ENCODE measurements around the gene CGB5.
"Not testable (repeated sequence)": the region's sequence is repeated elsewhere in the genome, so short reads cannot be mapped to it uniquely, and the experiment has no call there.

CGB5 gene

DNA sequence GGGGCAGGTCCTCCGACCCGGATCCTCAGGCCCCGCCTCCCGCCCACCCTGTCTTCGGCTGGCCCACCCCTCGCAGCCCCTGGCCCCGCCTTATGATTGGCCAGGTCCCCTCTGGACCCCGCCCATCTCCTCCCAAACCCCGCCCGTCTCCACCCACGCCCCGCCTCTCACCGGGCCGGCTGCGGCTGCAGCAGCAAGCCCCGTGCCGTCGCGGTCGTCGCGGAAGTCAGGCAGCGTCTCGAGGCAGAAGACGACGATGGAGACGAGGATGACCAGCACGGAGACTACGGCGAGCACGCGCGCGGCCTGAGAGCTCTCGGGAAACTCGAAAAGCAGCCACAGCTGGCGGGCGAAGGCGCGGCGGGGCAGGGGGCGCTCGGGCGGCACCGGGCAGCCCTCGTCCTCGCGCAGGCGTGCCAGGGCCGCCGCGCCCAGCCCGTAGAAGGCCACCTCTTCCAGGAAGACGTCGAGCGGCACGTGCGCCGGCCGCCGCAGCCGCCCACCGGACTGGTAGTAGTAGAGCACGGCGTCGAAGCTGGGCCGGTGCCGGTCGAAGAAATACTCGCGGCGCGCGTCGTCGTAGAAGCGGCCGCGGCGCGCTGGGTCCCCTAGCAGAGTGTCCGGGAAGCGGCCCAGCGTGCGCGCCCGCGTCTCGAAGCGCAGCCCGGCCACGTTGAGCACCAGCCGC, 28.4 kb downstream of the CGB5 start:
- CTCF ChIA-PET: no interaction called here
- TF ChIP-seq, protein P1, sequence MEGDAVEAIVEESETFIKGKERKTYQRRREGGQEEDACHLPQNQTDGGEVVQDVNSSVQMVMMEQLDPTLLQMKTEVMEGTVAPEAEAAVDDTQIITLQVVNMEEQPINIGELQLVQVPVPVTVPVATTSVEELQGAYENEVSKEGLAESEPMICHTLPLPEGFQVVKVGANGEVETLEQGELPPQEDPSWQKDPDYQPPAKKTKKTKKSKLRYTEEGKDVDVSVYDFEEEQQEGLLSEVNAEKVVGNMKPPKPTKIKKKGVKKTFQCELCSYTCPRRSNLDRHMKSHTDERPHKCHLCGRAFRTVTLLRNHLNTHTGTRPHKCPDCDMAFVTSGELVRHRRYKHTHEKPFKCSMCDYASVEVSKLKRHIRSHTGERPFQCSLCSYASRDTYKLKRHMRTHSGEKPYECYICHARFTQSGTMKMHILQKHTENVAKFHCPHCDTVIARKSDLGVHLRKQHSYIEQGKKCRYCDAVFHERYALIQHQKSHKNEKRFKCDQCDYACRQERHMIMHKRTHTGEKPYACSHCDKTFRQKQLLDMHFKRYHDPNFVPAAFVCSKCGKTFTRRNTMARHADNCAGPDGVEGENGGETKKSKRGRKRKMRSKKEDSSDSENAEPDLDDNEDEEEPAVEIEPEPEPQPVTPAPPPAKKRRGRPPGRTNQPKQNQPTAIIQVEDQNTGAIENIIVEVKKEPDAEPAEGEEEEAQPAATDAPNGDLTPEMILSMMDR (conservative IDR thresholded peaks at IDR 0.05; ENCODE audit: low read depth): no peak
- no peak for DNase-seq (ENCODE audit: low spot score)
- POLR2A ChIA-PET (ENCODE audit: low non-redundant PET): no interaction called here
- H3K27ac ChIP-seq: no peak overlapping the region

DNA sequence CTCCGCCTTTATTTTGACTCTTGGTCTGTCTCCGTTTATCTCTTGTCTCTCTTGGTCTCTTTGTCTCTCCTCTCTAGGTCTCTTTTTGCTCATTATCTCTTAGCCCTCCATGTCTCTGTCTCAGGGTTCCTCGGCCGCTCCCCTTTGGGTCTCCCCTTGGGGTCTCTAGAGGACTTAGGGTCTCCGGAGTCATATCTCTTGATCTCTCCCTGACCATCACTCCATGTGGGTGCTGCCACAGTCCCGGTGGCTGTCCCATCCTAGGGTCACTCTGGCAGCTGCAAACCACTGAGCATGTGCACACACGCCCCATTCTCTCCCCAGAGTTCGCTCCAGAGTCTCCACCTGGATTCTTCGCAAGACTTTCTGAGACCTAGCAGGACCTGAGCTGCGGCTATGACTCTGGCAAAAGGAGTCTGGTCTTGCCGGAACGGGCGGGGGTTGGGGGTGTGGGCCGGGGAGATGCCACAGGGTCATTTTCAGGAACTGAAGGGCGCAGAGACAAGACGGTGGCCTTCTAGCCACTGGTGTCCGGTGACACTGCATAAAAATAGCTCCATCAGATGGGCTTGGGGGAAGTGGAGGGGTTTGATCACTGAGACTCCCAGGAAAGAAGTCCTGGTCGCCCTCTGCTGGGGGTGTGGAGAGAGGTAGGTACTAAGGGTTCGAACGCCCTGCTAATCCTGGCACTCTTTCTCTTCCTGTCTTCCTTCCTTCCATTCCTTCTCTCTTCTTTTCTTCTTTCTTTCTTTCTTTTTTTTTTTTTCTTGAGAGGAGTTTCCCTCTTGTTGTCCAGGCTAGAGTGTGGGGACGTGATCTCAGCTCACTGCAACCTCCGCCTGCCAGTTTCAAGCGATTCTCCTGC, 30.1 kb downstream of the CGB5 start:
- no peak overlapping the region for H3K27ac ChIP-seq
- CTCF ChIA-PET: interaction anchor here (0.6 to 1.1 kb wide), 7 partner anchors 8 to 291 kb away, joined by 3 to 4 read pairs (median 3); no protein-coding TSS in a partner anchor
- POLR2A ChIA-PET (ENCODE audit: low non-redundant PET): interaction anchor here (0.7 kb wide), 2 partner anchors 66 to 236 kb away, joined by 3 to 4 read pairs; no protein-coding TSS in a partner anchor
- TF ChIP-seq, protein P1 (conservative IDR thresholded peaks at IDR 0.05; ENCODE audit: low read depth): 0 out of 2 replicates have a peak, but pooled peaks have one; percentile 11
- DNase-seq (ENCODE audit: low spot score): no peak

DNA sequence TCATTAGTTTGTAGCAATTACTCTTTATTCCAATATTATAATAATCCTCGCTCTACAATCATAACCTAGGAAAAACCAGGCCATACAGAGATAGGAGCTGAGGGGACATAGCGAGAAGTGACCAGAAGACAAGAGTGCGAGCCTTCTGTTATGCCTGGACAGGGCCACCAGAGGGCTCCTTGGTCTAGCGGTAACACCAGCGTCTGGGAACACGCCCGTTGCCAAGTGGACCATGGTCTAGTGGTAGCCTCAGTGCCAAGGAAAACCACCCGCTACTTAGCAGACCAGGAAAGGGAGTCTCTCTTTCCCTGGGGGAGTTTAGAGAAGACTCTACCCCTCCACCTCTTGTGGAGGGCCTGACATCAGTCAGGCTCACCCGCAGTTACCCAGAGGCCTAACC, 31.2 kb downstream of the CGB5 start:
- TF ChIP-seq, protein P1 (conservative IDR thresholded peaks at IDR 0.05; ENCODE audit: low read depth): peak; percentile 71
- CTCF ChIA-PET: interaction anchor here (0.6 to 0.7 kb wide), 2 partner anchors 43 to 292 kb away, joined by 3 read pairs; partner anchors contain the start of gene CGB2
- POLR2A ChIA-PET (ENCODE audit: low non-redundant PET); DNase-seq (ENCODE audit: low spot score); H3K27ac ChIP-seq: not testable (repeated sequence)

DNA sequence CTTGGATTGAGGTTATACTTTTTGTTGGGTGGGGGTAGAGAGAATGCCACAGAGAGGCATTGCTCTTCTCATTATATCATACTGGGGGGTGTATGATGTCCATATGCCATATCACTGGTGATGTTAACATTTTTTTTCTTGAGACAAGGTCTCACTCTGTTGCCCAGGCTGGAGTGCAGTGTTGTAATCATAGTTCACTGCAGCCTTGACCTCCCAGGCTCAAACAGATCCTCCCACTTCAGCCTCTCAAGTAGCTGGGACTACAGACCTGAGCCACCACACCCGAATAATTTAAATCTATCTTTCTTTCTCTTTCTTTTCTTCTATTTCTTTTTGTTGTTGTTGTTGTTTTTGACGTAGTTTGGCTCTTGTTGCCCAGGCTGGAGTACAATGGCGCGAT, 36.7 kb downstream of the CGB5 start:
- TF ChIP-seq, protein P1 (conservative IDR thresholded peaks at IDR 0.05; ENCODE audit: low read depth): no peak
- no peak for DNase-seq (ENCODE audit: low spot score)
- ChIA-PET CTCF (interaction anchor here (0.6 to 1.3 kb wide), 2 partner anchors 17 to 19 kb away, joined by 3 read pairs; no protein-coding TSS in a partner anchor), POLR2A (ENCODE audit: low non-redundant PET) (no interaction called here)
- no peak overlapping the region for H3K27ac ChIP-seq

DNA sequence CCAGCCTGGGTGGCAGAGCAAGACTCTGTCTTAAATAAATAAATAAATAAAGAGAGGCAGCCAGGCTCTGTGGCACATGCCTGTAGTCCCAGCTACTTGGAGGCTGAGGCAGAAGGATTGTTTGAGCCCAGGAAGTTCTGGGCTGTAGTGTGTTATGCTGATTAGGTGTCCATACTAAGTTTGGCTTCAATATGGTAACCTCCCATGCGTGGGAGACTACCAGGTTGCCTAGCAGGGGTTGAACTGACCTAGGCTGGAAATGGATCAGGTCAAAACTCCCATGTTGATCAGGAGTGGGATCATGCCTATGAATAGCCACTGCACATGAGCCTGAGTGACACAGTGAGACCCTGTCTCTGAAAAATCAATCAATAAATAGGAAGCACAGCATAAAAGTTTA, 37.6 kb downstream of the CGB5 start:
- no peak for DNase-seq (ENCODE audit: low spot score)
- POLR2A ChIA-PET (ENCODE audit: low non-redundant PET): no interaction called here
- TF ChIP-seq, protein P1 (conservative IDR thresholded peaks at IDR 0.05; ENCODE audit: low read depth): no peak
- CTCF ChIA-PET: interaction anchor here (0.5 to 0.6 kb wide), 2 partner anchors 18 to 123 kb away, joined by 3 read pairs; no protein-coding TSS in a partner anchor
- H3K27ac ChIP-seq: no peak overlapping the region
